ENCODE data around the gene MEIS2.

The MEIS2 gene

DNA sequence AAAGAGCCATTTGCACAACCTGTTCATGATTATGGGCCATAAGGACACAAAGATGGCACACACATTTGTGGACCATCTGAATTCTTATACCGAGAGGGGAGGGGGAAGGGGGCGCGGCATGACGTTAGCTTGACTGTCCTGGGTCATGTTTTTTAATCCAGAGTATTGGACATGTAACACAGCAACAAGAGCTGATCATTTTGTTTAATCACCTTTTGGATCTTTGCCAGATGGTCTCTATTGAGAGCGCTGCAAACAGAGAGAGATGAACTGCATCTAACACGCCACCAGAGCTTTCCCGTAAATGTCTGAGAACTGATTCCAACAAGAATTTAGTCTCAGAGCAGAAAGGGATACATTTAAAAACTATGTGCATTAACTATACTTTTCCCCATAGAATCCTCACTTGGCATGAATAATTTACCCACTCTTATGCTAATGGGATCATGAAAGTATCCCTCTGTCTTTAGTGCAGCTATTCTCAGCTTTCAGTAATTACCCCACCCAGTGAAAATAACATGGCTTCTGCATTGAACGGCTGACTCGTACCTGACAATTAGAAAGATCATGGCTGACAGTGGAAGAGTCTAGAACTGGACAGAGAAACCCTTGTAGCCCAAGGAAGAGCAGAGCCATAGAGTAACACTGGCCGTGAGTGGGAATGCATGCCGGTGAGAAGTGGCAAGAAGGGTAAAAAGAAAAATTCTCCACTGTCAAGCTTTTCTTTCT is 22.6 kb downstream of the MEIS2 start:
- DNase-seq (ENCODE audit: low read depth): no peak

DNA sequence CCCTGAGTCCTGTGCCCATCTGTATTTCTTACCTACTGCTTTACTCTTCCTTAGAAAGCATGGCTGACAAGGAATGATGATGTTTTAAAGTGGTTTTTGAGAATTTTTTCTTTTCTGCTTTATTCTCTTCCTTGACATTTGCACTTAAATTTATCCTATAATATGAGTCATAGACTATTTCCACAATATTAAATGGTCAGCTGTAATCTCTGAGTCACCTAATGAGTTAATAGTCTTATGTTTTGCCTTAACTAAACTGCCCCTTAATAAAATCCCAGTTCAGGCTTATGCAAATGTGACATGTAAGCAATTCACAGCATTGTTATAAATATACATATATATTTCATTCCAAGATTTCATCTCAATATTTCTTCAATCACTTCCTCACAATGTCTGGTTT is 23.8 kb downstream of the MEIS2 start:
- DNase-seq (ENCODE audit: low read depth): no peak

DNA sequence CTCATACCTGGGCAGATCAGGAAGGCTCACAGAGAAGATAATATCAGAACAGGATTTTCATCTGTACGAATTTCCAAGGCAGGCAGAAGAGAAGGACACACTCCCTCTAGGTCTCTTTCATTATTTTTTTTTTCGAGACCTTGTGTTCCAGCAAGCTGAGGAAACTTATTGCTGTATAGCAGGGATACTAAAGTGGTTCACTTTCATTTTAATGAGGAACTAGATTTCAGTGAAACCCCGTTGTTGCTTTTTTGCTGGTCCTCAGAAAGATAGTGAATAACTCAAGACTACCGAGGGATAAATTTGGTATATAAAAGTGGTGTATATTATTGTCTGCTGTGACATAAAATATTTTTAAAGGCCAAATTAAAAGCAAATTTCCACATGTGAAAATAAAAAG is 24.6 kb downstream of the MEIS2 start:
- DNase-seq (ENCODE audit: low read depth): no peak

DNA sequence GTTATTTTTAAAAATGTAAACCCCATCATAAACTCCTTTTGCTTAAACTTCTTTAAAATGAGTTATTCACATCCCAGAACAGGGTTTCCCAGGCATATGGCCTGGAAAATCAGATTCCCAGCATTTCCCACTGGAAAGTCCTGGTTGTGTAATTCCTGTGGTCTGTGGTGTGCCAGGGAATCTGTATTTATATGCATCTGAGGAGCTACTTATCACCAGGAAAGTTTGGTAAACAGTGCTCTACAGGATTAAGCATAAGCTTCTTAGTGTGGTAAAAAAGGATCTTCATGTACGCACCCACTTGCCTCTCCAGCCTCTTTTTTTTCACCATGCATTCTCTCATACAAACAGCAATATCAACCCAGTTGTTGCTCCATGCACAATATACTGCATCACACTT is 28.2 kb downstream of the MEIS2 start:
- DNase-seq (ENCODE audit: low read depth): no peak

DNA sequence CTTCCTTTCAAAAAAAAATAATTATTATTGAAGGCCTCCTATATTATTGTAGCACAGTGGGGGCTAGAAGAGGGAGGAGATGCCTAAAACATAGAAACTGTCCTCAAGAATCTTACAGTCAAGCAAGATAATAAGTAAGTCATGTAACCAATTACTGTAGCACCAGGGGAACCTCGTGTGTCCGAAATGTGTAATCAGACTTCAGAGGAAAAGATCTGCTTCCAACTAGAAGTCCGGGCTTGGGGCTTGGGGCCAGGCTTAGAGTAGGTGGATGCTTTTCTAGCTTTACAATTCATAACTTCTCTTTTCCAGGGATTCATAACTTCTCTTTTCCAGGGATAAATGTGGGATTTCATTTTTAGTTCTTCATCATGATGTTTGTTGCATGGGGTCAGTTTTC is 29.2 kb downstream of the MEIS2 start:
- DNase-seq (ENCODE audit: low read depth): no peak

DNA sequence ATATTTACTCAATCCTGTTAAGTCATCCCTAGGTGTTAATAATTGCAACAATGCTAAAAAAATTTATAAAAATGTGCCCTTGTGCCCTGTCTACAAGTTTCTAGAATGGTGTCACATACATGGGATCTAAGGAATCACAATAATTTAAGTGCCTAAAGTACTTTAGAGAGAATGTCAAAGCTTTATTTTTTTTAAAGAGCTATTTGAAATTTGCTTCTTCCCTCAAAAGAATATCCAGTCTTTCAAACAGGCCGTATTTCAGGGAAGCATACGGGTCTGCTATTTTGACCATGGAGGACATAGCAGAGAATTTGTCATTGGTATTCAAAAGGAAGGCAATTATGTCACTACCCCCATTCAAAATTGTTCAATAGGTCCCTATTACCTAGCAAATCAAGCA is 29.7 kb downstream of the MEIS2 start:
- no peak for DNase-seq (ENCODE audit: low read depth)

DNA sequence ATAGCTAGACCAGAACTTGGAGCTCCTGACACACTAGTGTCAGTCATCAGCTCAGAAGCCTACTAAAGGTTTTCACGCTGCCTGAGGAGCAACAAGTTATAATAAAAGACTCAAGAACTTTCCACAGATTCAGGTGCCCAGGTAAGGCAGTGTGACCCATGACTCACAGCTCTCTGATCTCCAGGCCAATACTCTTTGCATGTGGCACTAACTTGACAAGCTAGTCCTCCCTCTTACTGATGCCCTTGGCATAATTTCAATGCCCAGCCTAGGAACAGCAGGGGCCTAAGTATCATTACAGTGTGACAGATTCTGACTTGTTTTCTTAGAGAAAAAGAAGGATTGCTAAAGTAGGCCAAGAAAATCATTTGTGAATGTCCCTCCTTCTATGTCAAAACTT is 38.4 kb downstream of the MEIS2 start:
- no peak for DNase-seq (ENCODE audit: low read depth)

DNA sequence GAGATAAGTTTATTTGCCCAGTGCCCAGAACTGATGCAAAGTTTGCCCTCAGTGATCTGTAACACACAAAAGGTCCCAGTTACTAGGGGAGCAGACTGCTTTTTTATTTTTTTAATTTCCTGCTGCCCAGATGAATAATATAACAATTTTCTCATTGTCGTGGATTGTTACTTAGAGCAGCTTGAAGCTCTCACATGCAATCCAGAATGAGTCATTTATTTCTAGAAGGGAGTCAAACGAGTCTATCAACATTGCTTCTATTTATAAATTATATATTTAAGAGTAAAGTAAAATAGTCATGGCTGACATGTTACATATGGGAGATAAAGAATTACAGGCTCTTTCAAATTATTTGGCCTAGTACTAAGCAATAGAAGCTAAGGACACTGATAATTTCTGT is 41.3 kb downstream of the MEIS2 start:
- no peak for DNase-seq (ENCODE audit: low read depth)

DNA sequence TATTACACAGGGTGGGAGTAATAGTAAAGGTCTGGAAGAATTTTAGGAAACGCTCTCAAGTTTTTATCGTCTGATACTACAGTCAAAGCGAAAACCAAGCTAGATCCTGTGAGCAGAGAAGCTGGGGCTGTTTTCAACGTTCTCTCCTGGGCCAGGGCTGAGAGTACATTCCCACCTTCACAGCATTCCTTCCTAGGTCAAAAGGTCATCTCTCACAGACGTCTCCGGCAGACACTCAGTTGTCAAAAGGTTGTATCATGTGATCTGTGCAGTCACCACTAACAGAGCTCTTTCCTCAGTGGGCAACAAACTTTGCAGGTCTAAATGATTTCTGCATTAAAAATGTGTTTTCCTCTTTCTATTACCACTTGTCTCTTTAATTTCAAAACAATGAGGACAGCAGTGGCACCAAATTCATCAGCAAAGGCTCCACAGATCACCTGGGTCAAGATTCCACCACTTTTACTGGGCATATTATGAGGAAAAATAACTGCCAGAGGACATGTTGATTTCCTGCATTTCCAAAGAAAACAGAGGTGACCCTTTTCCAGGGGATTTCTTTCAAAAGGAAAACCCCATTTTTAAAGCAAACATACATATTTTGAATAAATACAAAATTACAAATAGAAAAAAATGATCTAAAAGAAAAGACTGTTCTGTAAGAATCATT is 41.9 kb downstream of the MEIS2 start:
- no peak for DNase-seq (ENCODE audit: low read depth)

DNA sequence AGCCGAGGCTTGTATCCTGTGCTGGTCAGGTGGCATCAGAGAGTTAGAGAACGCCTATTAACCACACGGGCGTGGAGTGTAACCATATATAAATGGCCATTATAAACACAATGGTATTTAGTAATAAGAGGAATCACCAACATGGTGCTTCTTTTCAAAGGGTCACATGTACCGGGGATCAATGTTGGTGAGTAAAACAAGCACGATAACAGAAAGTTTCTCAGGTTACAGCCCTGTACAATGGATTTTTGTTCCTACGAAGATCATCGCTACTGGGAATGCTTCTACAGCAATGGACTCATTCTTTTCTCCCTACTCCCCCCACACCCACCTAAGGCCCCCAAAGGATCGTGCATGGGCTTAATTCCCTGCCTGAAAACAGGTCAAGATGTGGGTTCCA is 42.5 kb downstream of the MEIS2 start:
- no peak for DNase-seq (ENCODE audit: low read depth)

DNA sequence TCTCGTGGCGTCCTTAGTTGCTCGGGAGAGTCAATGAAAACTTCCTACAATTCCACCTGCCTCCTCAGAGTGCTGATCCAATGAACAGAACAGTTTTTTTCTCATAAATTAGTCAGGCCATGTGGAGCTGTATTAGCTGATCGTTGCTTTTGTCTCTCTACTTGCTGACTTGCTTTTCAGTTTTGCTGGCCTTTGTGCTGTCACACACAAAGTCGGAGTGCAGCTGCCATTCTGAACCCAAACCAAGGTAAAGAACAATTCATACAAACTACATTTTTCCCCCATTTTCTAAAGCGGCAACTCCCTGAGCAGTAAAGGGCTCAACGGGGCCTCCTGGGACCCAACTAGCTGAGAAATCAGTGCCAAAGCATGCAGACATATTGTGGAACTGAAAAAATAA is 43.1 kb downstream of the MEIS2 start:
- no peak for DNase-seq (ENCODE audit: low read depth)

DNA sequence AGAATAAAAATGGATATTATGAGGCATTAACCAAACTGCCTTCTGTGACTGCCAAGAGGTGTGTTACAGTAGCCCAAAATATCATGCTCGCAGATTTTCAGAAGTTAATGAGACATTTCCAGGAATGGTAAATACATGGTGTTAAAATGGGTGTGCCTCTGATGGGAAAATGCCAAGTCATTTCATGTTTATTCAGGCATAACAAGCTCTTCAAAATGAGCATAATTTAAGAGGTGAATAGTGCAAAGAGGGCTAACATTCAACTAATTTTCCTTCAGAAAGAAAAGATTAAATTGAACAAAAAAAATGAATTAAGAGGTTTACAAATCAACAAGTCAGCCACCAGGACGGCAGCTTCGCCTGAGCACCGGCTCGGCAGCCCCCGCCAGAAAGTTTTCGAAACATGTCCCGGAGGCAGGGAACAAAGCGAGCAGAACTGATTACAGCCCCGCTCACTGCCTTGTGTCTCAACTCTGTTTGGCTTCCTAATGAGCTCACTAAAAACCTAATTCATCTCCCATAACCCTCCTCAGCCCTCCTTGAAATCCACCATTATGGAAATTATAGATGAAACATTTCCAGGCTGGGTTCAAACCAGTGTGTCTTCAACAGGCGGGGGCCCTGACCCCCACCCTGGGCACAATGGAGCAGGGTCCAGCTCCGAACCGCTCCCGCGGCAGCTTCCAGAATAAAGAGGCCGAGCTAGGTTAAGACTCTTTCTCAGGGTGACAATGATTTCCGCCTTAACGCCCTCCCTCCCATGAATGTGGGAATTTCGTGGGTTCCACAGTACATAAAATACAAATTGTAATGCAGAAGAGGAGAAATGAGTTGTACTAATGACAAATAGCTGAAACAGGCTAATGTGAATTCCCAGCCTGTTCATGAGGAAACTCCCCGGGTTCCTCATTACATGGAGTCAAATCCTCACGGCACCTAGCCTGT is 43.9 kb downstream of the MEIS2 start:
- DNase-seq (ENCODE audit: low read depth): no peak

DNA sequence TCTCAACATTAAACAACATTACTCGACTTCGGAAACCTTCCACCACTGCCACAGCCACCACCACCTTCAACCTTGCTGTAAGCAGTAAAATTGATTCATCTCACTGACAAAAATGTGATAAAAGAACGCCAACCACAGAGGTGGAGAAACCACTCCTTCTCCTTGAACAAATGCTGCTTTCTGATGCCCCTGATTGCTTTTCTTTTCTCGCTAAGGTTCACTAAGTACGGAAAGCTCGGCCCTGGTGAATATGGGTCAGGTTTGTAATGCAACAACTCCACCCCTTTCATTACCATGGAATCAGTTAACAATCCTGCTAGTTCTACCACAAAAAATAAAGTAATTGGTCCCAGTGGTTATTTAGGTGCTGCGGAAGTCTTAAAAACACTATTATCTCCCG is 44.9 kb downstream of the MEIS2 start:
- DNase-seq (ENCODE audit: low read depth): no peak

DNA sequence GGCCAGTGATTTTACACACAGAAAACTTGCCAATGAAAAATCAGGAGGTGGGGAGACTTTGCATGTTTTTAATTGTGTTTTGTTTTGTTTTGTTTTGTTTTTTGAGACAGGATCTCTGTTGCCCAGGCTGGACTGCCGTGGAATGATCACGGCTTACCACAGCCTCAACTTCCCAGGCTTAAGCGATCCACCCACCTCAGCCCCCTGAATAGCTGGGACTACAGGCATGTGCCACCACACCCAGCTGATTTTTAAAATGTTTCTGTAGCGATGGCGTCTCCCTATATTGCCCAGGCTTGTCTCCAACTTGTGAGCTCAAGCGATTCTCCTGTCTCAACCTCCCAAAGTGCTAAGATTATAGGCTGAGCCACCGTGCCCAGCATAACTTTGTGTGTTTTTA is 46.0 kb downstream of the MEIS2 start:
- no peak for DNase-seq (ENCODE audit: low read depth)

DNA sequence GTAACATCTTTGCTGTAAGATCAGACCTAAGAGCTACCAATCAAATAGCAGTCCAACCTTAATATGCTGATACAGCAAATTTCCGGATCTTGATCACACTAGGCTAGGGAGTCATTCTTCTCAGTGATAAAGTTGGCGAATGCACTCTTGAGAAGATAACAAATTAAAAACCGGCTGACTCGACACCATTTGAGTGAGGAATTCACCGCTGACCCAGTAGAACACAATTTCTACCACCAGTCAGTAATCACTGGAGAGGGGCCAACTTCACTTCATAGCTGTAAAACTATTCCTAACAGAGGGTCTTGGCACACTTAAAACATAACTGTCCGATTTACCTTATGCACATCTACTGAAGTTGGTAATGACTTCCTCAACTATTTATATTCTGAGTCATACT is 47.2 kb downstream of the MEIS2 start:
- no peak for DNase-seq (ENCODE audit: low read depth)

DNA sequence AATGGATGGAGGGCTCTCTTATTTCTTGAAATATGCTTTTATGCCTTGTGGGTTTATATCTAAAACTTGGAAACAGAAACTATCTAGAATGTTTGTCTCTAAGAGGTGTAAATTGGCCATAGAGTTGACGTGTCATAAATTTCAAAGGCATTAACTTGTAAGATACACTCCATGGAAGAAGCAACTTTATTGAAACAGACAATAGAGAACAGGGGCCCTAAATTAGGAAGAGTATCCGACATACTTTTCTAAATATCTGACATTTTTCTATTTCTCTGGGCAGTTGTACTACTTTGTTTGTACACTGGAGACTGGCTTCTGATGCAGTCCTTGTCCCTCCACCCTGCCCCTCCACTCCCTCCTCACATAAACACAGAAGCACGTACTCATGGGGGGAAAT is 50.0 kb downstream of the MEIS2 start:
- no peak for DNase-seq (ENCODE audit: low read depth)

DNA sequence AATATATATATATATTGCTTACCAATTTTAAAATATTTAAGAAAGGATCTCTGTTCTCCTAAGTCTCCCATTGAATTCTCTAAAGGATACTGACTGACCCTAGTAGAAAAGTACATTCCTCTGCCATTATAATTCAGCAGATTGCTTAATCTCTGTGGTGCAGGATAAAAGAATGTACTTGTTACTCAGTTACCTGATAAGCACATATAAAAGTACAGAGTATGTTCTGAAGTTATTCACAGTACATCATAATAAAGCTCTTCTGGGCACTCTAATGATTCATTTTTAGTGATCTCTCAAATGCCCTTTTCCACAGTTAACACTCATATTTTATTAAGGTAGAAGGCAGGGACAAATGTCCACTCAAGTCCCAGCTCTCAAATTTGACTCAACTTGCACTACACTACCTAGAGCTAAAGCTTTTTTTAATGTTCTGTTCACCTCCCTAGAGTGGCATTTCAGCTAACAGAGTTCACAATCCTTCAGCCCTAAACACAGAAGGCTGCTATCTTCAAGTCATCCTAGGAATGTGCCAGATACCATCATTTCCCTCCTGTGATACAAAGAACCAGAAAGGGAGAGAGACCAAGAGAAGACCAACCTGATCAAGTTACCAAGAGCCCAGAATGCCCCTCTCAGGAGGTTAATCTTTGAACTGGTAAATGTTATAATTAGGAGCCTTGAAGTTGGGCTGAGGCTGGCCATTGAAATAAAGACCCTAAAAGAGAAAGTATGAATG is 53.3 kb downstream of the MEIS2 start:
- no peak for DNase-seq (ENCODE audit: low read depth)

DNA sequence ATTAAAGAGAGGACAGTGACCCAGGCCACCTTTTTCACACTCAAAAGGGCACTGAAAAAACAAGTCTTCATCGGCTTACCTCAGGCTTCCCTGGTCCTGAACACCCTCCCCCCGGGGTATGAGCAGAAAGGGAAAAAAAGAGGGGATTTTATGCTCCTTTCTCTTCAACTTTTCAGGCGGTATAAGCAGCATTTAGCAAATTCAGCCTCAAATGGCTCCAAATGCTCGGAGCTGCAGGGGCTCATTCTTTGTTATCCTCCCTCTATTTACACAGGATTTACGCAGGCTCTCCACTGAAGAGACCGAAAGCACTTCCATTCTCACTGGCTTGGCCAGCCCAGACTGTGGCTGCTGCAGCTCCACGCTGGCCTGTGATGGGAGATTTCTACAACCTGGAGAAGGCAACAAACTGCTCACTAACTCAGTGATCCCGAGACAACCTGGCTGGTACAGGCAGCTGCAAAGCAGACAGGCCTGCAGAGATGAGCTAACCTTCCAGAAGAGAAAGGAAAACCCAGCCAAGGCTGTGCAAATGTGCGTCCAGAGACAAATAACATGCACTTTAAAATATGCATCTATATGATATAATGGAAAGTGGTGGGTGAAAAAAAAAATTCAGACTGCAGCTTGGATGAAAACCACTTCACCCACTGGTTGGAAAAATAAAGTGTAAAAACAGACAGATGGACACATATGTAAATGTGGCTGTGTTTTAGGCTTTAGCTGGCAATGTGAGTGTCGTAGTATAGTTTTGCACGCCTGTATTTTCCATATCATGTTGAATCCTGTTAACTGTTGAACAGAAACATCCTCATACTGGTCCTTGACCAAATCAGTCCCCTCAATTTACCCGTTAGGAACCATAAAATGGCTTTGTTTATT is 54.2 kb downstream of the MEIS2 start:
- no peak for DNase-seq (ENCODE audit: low read depth)

DNA sequence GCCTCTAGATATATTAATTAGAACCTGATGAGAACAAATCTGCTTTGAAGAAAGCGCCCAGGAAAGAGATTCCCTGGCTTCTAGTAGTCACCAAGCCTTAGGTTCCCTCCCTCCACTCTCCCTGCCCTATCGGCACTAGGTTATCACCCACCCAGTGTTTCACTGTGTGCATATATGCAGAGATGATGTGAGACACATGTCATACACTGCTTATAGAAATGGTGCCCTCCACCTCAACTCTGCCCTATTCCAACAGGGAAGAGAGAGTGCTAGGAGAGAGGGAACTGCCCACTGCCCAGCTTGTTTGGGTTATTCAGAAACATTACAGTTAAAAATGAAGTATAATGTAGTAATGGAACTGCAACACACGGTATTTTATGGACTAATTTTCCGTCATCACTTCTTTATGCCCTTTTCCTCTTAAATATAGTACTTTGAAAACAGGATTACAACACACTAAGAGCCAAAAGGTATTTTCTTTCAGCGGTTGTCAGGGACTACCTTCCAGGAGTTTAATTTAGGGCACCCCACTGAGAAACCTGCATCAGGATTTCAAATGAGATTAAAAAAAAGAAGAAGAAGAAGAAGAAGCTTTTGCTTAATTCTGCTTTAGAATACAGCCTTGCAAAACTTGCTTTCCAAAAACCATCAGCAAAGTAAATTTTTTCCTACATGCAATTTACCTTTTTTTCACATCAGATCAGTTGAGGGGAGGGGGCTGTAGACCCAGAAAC is 55.3 kb downstream of the MEIS2 start:
- no peak for DNase-seq (ENCODE audit: low read depth)

DNA sequence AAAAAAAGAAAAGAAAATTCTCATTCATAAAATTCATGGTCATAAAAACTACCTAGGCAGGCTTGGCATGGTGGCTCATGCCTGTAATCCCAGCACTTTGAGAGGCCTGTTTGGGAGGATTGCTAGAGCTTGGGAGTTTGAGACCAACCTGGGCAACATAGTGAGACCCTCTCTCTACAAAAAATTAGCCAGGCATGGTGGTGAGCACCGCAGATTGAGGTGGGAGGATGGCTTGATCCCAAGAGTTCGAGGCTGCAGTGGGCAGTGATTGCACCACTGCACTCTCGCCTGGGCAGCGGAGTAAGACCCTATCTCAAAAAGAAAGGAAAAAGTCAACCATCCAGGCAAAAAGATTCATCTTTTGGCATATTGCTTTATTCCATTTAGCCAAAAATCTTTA is 58.5 kb downstream of the MEIS2 start:
- no peak for DNase-seq (ENCODE audit: low read depth)

DNA sequence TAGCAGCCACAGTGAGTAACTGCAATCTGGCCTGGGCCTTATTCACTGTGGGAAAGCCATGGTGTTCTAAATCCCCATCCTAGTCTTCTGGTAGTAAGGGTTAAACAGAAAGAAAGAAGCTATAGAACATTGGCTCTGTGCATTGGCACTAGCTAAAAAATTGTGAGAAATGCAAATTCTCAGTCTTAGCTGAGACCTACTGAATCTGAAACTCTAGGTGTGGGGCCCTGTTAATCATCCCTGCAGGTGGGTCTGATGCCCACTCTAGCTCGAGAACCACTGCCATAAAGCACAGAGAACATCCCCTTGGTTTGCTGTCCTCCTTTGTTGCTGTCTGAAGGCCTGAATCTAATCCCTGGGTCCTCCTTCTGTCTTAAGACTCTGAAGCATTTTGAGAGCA is 59.3 kb downstream of the MEIS2 start:
- DNase-seq (ENCODE audit: low read depth): no peak
